HepG2 (cell line): Measurements from ENCODE around the gene P2RY12.

Experiments
- CENPX ChIP-seq: sonication (generic); formaldehyde crosslinking; IDR thresholded peaks from 2 replicates; pipeline ENCODE4 v1.9.0; 2021; ENCODE audit warnings: mild to moderate bottlenecking, missing genetic modification reagents, moderate library complexity
- EP300 ChIP-seq, 3 experiments: sonication (generic) in 1 of 3; formaldehyde crosslinking in 1 of 3; IDR thresholded peaks; 2 replicates each; pipeline versions ENCODE4 v1.5.1 to v1.6.1; 2011 to 2020; ENCODE audit warnings: low read depth in 2 of 3, low read length in 2 of 3, borderline replicate concordance in 1 of 3, improper control_type of control experiment in 1 of 3, mild to moderate bottlenecking in 1 of 3, missing genetic modification reagents in 1 of 3, moderate library complexity in 1 of 3
- EZH2 ChIP-seq: conservative IDR thresholded peaks from 2 replicates; pipeline ENCODE4 v1.6.1; 2012; ENCODE audit warnings: mild to moderate bottlenecking, low read depth, low read length, moderate library complexity
- FOXM1 ChIP-seq: sonication (generic); formaldehyde crosslinking; IDR thresholded peaks from 2 replicates; pipeline ENCODE4 v1.5.0; 2020; ENCODE audit warnings: missing genetic modification reagents
- KLF13 ChIP-seq: sonication (generic); formaldehyde crosslinking; IDR thresholded peaks from 2 replicates; pipeline ENCODE4 v1.4.0; 2020; ENCODE audit warnings: mild to moderate bottlenecking, missing genetic modification reagents
- MEF2D ChIP-seq: sonication (generic); formaldehyde crosslinking; IDR thresholded peaks from 2 replicates; pipeline ENCODE4 v1.5.1; 2020; ENCODE audit warnings: mild to moderate bottlenecking, missing genetic modification reagents
- POLR2AphosphoS5 ChIP-seq: IDR thresholded peaks from 2 replicates; pipeline ENCODE4 v1.6.1; 2012; ENCODE audit warnings: low read depth, low read length
- SALL1 ChIP-seq: sonication (generic); formaldehyde crosslinking; IDR thresholded peaks from 2 replicates; pipeline ENCODE4 v1.8.0; 2022; ENCODE audit warnings: mild to moderate bottlenecking, missing genetic modification reagents
- SETDB1 ChIP-seq: sonication (generic); formaldehyde crosslinking; IDR thresholded peaks from 2 replicates; pipeline ENCODE4 v1.5.1; 2020; ENCODE audit warnings: missing genetic modification reagents, mild to moderate bottlenecking, borderline replicate concordance
- SRSF1 ChIP-seq: fragments of 200-400 bp; formaldehyde crosslinking; optimal IDR thresholded peaks from 2 replicates; pipeline ENCODE3; 2017; ENCODE audit warnings: mild to moderate bottlenecking, low read depth, low read length, moderate library complexity
- ZFP1 ChIP-seq: IDR thresholded peaks from 2 replicates; pipeline ENCODE4 v1.6.1; 2016
- ZNF24 ChIP-seq: fragments of 450-650 bp; IDR thresholded peaks from 2 replicates; pipeline ENCODE4 v1.6.1; 2017; ENCODE audit warnings: antibody characterized with exemption, mild to moderate bottlenecking

GRCh38 chr3:151320131-151320530 lies 64.4 kb downstream of the P2RY12 start:
- TF ChIP-seq FOXM1 (CRISPR knock-in tag) (no peak), KLF13 (CRISPR knock-in tag) (no peak), CENPX (CRISPR knock-in tag) (no peak), ZFP1 (CRISPR knock-in tag) (no peak), SALL1 (CRISPR knock-in tag) (no peak), EZH2 (no peak), POLR2AphosphoS5 (no peak), MEF2D (CRISPR knock-in tag) (no peak), SETDB1 (no peak), EP300 (IDR thresholded peaks at IDR 0.05; ENCODE audit: low read depth in 2 of 2, low read length in 2 of 2) (no peak), EP300 (CRISPR knock-in tag; IDR thresholded peaks at IDR 0.05; ENCODE audit: borderline replicate concordance) (no peak), ZNF24 (no peak), SRSF1 (no peak)
